ENCODE data around the gene NPAS3.

NPAS3 gene

GRCh38 chr14:33525626-33526025 lies 586.9 kb downstream of the NPAS3 start:
- TF ChIP-seq, protein P1, sequence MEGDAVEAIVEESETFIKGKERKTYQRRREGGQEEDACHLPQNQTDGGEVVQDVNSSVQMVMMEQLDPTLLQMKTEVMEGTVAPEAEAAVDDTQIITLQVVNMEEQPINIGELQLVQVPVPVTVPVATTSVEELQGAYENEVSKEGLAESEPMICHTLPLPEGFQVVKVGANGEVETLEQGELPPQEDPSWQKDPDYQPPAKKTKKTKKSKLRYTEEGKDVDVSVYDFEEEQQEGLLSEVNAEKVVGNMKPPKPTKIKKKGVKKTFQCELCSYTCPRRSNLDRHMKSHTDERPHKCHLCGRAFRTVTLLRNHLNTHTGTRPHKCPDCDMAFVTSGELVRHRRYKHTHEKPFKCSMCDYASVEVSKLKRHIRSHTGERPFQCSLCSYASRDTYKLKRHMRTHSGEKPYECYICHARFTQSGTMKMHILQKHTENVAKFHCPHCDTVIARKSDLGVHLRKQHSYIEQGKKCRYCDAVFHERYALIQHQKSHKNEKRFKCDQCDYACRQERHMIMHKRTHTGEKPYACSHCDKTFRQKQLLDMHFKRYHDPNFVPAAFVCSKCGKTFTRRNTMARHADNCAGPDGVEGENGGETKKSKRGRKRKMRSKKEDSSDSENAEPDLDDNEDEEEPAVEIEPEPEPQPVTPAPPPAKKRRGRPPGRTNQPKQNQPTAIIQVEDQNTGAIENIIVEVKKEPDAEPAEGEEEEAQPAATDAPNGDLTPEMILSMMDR (IDR thresholded peaks at IDR 0.05; ENCODE audit: extremely low read depth, missing control alignments) = no peak
- no peak for DNase-seq (ENCODE audit: low spot score)

DNA sequence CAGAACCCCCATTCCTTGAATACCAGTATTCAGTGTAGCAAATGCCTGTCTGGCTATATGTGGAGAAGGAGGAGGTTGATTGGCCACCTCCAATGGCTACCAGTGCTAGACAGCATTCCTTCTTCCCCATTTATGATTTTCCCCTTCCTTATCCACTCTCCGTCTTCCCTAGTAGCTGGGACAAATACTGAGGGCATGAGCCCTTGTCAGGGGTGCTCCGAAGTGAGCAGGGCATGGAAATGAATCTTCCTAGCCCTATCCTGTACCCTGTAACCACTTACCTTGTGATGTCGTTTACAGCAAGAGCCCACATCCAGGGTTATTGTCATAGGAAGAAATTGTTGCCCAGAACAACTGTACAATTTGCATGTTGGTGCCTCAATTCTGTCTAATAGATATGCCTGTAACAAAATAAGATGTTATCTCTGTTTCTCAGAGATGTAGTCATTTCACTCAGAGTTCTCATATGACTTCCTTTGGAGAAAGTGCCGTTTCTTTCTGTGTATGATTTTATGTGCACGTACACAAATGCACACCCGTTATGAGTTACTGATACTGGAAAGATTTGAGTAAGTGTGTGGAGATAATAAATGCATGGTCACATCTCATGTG lies 588.5 kb downstream of the NPAS3 start:
- TF ChIP-seq, protein P1 (IDR thresholded peaks at IDR 0.05; ENCODE audit: extremely low read depth, missing control alignments) = no peak
- no peak for DNase-seq (ENCODE audit: low spot score)

DNA sequence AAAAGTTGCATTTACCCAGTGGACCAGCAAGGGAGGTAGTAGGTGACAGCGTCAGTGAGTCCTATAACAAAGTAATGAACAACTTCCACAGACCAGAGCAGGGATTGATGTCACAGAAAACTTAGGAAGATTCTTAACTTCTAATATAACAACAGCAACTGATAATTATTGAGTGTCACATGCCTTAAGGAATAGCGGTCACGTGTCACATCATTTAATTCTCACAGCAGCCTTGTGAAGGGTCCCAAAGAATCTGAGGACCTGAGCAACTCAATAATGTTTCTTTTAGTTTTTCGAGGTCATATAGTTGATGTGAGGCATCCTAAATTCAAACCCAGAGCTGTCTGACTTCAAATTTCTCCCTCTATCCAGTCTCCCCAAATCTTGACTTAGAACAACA lies 590.0 kb downstream of the NPAS3 start:
- no peak for DNase-seq (ENCODE audit: low spot score)
- TF ChIP-seq, protein P1 (IDR thresholded peaks at IDR 0.05; ENCODE audit: extremely low read depth, missing control alignments) = no peak

GRCh38 chr14:33529787-33530757 lies 591.4 kb downstream of the NPAS3 start:
- no peak for DNase-seq (ENCODE audit: low spot score)

GRCh38 chr14:33532553-33532952 lies 593.9 kb downstream of the NPAS3 start:
- no peak for DNase-seq (ENCODE audit: low spot score)
- TF ChIP-seq, protein P1 (IDR thresholded peaks at IDR 0.05; ENCODE audit: extremely low read depth, missing control alignments) = no peak

More at GRCh38 chr14:33529787-33530757, 591.4 kb downstream of the NPAS3 start:
- TF ChIP-seq, protein P1 (IDR thresholded peaks at IDR 0.05; ENCODE audit: extremely low read depth, missing control alignments) = no peak

GRCh38 chr14:33534104-33534503 lies 595.4 kb downstream of the NPAS3 start:
- TF ChIP-seq, protein P1 (IDR thresholded peaks at IDR 0.05; ENCODE audit: extremely low read depth, missing control alignments) = no peak
- DNase-seq (ENCODE audit: low spot score) = no peak

DNA sequence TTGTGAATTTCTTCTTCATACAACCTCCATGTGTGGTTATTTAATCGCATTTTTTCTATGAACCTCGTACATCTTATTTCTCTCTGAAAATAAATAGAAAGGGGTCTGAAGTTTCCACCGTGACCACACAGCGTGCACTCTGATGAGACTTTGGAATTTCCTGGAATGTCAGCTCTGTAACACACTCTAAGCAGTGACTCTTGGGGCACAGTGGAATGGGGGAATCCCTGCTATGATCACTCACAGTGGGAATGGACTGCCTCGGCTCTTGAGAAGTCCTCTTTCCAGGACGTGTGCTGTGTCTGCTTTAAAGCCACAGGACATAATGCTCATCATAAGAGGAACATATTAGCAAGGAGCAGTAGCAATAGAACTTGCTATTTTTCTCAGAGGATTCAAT lies 596.0 kb downstream of the NPAS3 start:
- TF ChIP-seq, protein P1 (IDR thresholded peaks at IDR 0.05; ENCODE audit: extremely low read depth, missing control alignments) = no peak
- no peak for DNase-seq (ENCODE audit: low spot score)

All from GM20000 (cell line).